ENCODE results near the gene SKA1. TPM values are rescaled to one million over a fixed set of nuclear protein-coding genes. Genes with fewer than 3 reads are reported as not detected.

The SKA1 gene
- total and polyA plus RNA-seq, 2 of the 13 experiments (the other 11 are each of a cell fraction or from before 2014, with no cell fraction given) = 5.3 to 21.3 TPM

DNA sequence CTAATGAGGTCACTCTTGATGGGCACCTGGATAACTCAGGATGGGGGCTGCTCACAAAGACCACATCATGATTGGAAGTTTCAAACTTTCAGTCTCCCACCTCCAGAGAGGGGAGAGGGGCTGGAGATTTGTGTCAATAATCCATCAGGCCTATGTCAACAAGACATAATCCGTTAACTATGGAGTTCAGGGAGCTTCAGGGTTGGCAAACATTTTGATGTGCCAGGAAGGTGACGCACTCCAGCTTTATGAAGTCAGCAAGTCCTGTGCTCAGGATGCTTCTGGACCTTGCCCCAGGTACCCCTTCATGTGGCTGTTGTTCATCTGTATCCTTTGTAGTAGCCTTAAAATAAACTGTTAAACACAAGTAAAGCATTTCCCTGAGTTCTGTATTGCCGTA lies 19.0 kb downstream of the SKA1 start (continued):
- TF ChIP-seq, protein P1, sequence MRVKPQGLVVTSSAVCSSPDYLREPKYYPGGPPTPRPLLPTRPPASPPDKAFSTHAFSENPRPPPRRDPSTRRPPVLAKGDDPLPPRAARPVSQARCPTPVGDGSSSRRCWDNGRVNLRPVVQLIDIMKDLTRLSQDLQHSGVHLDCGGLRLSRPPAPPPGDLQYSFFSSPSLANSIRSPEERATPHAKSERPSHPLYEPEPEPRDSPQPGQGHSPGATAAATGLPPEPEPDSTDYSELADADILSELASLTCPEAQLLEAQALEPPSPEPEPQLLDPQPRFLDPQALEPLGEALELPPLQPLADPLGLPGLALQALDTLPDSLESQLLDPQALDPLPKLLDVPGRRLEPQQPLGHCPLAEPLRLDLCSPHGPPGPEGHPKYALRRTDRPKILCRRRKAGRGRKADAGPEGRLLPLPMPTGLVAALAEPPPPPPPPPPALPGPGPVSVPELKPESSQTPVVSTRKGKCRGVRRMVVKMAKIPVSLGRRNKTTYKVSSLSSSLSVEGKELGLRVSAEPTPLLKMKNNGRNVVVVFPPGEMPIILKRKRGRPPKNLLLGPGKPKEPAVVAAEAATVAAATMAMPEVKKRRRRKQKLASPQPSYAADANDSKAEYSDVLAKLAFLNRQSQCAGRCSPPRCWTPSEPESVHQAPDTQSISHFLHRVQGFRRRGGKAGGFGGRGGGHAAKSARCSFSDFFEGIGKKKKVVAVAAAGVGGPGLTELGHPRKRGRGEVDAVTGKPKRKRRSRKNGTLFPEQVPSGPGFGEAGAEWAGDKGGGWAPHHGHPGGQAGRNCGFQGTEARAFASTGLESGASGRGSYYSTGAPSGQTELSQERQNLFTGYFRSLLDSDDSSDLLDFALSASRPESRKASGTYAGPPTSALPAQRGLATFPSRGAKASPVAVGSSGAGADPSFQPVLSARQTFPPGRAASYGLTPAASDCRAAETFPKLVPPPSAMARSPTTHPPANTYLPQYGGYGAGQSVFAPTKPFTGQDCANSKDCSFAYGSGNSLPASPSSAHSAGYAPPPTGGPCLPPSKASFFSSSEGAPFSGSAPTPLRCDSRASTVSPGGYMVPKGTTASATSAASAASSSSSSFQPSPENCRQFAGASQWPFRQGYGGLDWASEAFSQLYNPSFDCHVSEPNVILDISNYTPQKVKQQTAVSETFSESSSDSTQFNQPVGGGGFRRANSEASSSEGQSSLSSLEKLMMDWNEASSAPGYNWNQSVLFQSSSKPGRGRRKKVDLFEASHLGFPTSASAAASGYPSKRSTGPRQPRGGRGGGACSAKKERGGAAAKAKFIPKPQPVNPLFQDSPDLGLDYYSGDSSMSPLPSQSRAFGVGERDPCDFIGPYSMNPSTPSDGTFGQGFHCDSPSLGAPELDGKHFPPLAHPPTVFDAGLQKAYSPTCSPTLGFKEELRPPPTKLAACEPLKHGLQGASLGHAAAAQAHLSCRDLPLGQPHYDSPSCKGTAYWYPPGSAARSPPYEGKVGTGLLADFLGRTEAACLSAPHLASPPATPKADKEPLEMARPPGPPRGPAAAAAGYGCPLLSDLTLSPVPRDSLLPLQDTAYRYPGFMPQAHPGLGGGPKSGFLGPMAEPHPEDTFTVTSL (CRISPR knock-in tag; IDR thresholded peaks at IDR 0.05; ENCODE audit: borderline replicate concordance) = no peak
- TF ChIP-seq ZFX (CRISPR knock-in tag; IDR thresholded peaks at IDR 0.05; ENCODE audit: low read depth) (0 out of 2 replicates have a peak, but pooled peaks have one; percentile 24), ZNF709 (CRISPR knock-in tag; IDR thresholded peaks at IDR 0.05) (peak; percentile 36; the same call in 1 of the 2 replicates), MTA1 (CRISPR knock-in tag; IDR thresholded peaks at IDR 0.05; ENCODE audit: borderline replicate concordance) (no peak), PRDM4 (CRISPR knock-in tag; IDR thresholded peaks at IDR 0.05; ENCODE audit: borderline replicate concordance) (no peak), PRMT3 (CRISPR knock-in tag; IDR thresholded peaks at IDR 0.05; ENCODE audit: borderline replicate concordance, low read depth) (no peak)
